ENCODE results near the gene FARSA.
"Not testable (repeated sequence)": the region's sequence is repeated elsewhere in the genome, so short reads cannot be mapped to it uniquely, and the experiment has no call there.

Gene FARSA

GRCh38 chr19:12890299-12890786 is 43.2 kb downstream of the FARSA start:
- not testable (repeated sequence) for DNase-seq (ENCODE audit: low read depth)

GRCh38 chr19:12888006-12888603 is 45.4 kb downstream of the FARSA start:
- DNase-seq (ENCODE audit: low read depth): no peak

GRCh38 chr19:12886969-12887747 is 46.4 kb downstream of the FARSA start, which contains the start of gene KLF1:
Gene KLF1 (minus strand): TSS chr19:12887201. CDS start chr19:12887140, 61 bp downstream.
- no peak for DNase-seq (ENCODE audit: low read depth)

GRCh38 chr19:12886651-12886968 is 46.9 kb downstream of the FARSA start:
- DNase-seq (ENCODE audit: low read depth): no peak

GRCh38 chr19:12885749-12886650 is 47.5 kb downstream of the FARSA start:
- DNase-seq (ENCODE audit: low read depth): no peak

- DNase-seq (ENCODE audit: low read depth): no peak
Measured at GRCh38 chr19:12884926-12885748, 48.4 kb downstream of the FARSA start.

- DNase-seq (ENCODE audit: low read depth): no peak
Measured at GRCh38 chr19:12884627-12884925, 48.9 kb downstream of the FARSA start.

- DNase-seq (ENCODE audit: low read depth): no peak
Measured at GRCh38 chr19:12884202-12884601, 49.3 kb downstream of the FARSA start.

GRCh38 chr19:12882589-12882988 is 50.9 kb downstream of the FARSA start:
- no peak for DNase-seq (ENCODE audit: low read depth)

GRCh38 chr19:12881172-12881808 is 52.2 kb downstream of the FARSA start, which contains the start of gene DNASE2:
Gene DNASE2 (minus strand): TSS chr19:12881449. CDS start chr19:12881375, 74 bp downstream.
- DNase-seq (ENCODE audit: low read depth): peak; percentile 81

- DNase-seq (ENCODE audit: low read depth): no peak
Measured at GRCh38 chr19:12880551-12881171, 52.9 kb downstream of the FARSA start.

- no peak for DNase-seq (ENCODE audit: low read depth)
Measured at GRCh38 chr19:12875086-12875485, 58.4 kb downstream of the FARSA start.

GRCh38 chr19:12873891-12874745 is 59.4 kb downstream of the FARSA start:
- DNase-seq (ENCODE audit: low read depth): no peak

- DNase-seq (ENCODE audit: low read depth): no peak
Measured at GRCh38 chr19:12872941-12873890, 60.3 kb downstream of the FARSA start.
